CD4-positive, alpha-beta T cell treated with Interleukin-2 at 100 ng/mL for 4 hours (primary cell): ENCODE measurements around the gene SNRPB2.

Experiments used
- DNase-seq: peaks from one replicate; pipeline ENCODE4 v3.0.0-alpha.2; 2020; ENCODE audit warnings: low spot score

Gene SNRPB2

GRCh38 chr20:16729565-16730460, at the start of gene SNRPB2:
Gene SNRPB2, plus strand, starts transcription at chr20:16730026. Its CDS starts 1,677 bp downstream, at chr20:16731703.
- DNase-seq, result peak; percentile 93

- DNase-seq, result no peak
Observed at GRCh38 chr20:16684416-16684815, 45.4 kb upstream of the SNRPB2 start.

- DNase-seq, result no peak
Observed at GRCh38 chr20:16689906-16690305, 39.9 kb upstream of the SNRPB2 start.

- no peak for DNase-seq
Observed at GRCh38 chr20:16691381-16691780, 38.4 kb upstream of the SNRPB2 start.

GRCh38 chr20:16692009-16692408, 37.8 kb upstream of the SNRPB2 start:
- DNase-seq, result no peak

GRCh38 chr20:16692442-16692841, 37.4 kb upstream of the SNRPB2 start:
- DNase-seq, result no peak

- no peak for DNase-seq
Observed at GRCh38 chr20:16693278-16693677, 36.5 kb upstream of the SNRPB2 start.

- DNase-seq, result no peak
Observed at GRCh38 chr20:16694161-16694560, 35.7 kb upstream of the SNRPB2 start.

GRCh38 chr20:16695628-16696027, 34.2 kb upstream of the SNRPB2 start:
- DNase-seq, result no peak

- DNase-seq, result no peak
Observed at GRCh38 chr20:16699293-16699692, 30.5 kb upstream of the SNRPB2 start.

- DNase-seq, result peak; percentile 33
Observed at GRCh38 chr20:16701296-16701695, 28.5 kb upstream of the SNRPB2 start.

GRCh38 chr20:16703570-16703969, 26.3 kb upstream of the SNRPB2 start:
- DNase-seq, result no peak

- DNase-seq, result no peak
Observed at GRCh38 chr20:16707674-16708073, 22.2 kb upstream of the SNRPB2 start.

- no peak for DNase-seq
Observed at GRCh38 chr20:16708602-16709001, 21.2 kb upstream of the SNRPB2 start.

- peak; percentile 19 for DNase-seq
Observed at GRCh38 chr20:16709017-16709416, 20.8 kb upstream of the SNRPB2 start.

- DNase-seq, result no peak
Observed at GRCh38 chr20:16710781-16711180, 19.0 kb upstream of the SNRPB2 start.

- no peak for DNase-seq
Observed at GRCh38 chr20:16711661-16712258, 18.1 kb upstream of the SNRPB2 start.

GRCh38 chr20:16712511-16712947, 17.3 kb upstream of the SNRPB2 start:
- DNase-seq, result no peak

GRCh38 chr20:16713066-16713465, 16.8 kb upstream of the SNRPB2 start:
- no peak for DNase-seq

- DNase-seq, result no peak
Observed at GRCh38 chr20:16714242-16714641, 15.6 kb upstream of the SNRPB2 start.

- no peak for DNase-seq
Observed at GRCh38 chr20:16714751-16715150, 15.1 kb upstream of the SNRPB2 start.

GRCh38 chr20:16719421-16719820, 10.4 kb upstream of the SNRPB2 start:
- no peak for DNase-seq

- DNase-seq, result no peak
Observed at GRCh38 chr20:16729080-16729479, 746 bp upstream of the SNRPB2 start.
